Mononuclear cell (primary cell): ENCODE measurements around the gene MSL2. TPM values are rescaled to one million over a fixed set of nuclear protein-coding genes. Genes with fewer than 3 reads are reported as not detected.
"Not testable (repeated sequence)": the region's sequence is repeated elsewhere in the genome, so short reads cannot be mapped to it uniquely, and the experiment has no call there.

ENCODE experiments used
- H3K27me3 ChIP-seq: 2 replicates; pipeline ENCODE4 v1.6.0; 2011; ENCODE audit warnings: low read length, control low read depth; ENCODE audit not compliant: insufficient read depth
- H3K4me1 ChIP-seq: 2 replicates; pipeline ENCODE4 v1.5.1; 2011; ENCODE audit warnings: mild to moderate bottlenecking, low read length, control low read depth; ENCODE audit not compliant: insufficient read depth
- H3K4me3 ChIP-seq: 2 replicates; pipeline ENCODE4 v1.5.1; 2011; ENCODE audit warnings: mild to moderate bottlenecking, low read length, moderate library complexity
- H3K9me3 ChIP-seq: 2 replicates; pipeline ENCODE4 v1.5.1; 2011; ENCODE audit warnings: low read depth, mild to moderate bottlenecking, control low read depth, low read length
- total RNA-seq: library from RNA; depleted of rRNA; stranded (reverse); fragments of >200 nt; gene quantifications from one replicate; pipeline ENCODE4 v1.2.3, GENCODE V29; 2012

The MSL2 gene
- total RNA-seq, 1 donor, result 163 TPM

DNA sequence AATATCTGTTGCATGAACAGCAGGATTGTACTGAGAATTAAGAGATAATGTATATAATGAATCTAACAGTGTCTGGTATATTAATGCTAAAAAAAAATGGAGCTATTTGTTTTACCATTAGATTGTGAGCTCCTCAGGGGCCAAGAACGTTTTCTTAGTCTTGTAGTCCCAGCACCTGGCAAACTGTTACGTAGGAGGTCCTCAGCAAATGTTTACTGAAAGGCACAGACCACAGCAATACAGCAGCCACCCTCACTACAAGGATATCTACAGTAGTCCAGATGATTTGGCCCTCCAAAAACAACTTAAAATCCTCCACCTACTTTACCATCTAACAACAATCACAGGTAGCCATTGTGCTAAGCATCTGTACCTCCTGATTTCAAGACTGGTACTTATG is 59.7 kb downstream of the MSL2 start:
- Histone ChIP-seq H3K9me3 (no peaks in the 10 kb centered on the region), H3K4me1 (no peaks in the 10 kb centered on the region), H3K27me3 (no peaks in the 10 kb centered on the region), H3K4me3 (no peak overlapping the region)

DNA sequence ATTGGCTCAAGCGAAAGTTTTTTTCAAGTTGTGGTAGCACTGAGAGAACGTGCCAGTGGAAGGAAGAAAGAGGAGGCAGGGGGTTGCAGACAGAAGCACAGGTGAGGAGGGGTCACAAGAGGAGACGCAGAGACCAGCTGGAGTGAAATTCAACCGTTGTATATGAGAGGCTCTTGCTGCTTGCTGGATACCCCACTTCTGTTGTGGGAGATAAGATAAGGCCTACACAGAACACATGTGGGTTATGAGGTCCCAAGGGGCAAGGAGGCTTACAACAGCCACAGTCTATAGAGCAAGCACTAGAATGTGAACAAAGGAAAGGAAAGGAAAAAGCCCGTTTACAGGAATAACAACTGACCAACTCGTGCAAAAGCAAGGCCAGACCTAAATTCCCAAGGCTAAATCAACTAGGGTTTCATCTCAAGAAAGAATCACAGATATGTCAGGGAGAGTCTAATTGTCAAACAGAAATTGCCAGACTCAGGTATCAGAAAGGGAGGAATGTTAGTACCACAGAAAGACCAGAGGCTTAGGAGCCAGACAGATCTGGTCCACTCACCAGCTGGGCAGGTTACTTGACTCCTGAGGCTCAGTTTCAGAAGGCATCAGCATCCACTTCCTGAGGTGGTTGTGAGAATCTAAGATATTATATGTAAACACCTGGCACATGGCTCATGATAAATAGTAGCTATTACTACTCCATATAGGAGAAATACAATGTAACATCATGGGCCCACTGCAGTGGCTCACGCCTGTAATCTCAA is 60.9 kb downstream of the MSL2 start:
- H3K4me3 ChIP-seq, result no peak overlapping the region
- no peaks in the 10 kb centered on the region for H3K4me1 ChIP-seq
- H3K27me3 ChIP-seq, result no peaks in the 10 kb centered on the region

DNA sequence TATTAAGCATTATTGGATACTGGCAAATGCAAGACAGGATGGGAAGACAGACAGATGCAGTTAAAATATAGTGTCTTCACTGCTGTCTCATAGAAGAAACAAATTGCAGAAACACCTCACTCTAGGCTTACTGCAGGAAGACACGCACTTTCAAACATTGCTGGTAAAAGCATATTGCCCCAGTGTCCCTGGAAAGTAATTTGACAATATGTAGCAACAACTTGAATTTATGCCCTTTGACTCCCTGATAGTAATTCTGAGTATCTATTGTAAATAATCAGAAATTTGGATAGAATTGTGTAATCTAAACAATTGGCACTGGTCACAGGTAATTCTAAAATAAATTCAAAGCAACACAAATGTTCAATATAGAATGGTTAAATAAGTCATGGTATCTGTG is 62.0 kb downstream of the MSL2 start:
- Histone ChIP-seq H3K4me1 (no peaks in the 10 kb centered on the region), H3K4me3 (no peak overlapping the region), H3K9me3 (no peaks in the 10 kb centered on the region), H3K27me3 (no peaks in the 10 kb centered on the region)

More for the DNA sequence above, 60.9 kb downstream of the MSL2 start:
- H3K9me3 ChIP-seq, result no peaks in the 10 kb centered on the region

DNA sequence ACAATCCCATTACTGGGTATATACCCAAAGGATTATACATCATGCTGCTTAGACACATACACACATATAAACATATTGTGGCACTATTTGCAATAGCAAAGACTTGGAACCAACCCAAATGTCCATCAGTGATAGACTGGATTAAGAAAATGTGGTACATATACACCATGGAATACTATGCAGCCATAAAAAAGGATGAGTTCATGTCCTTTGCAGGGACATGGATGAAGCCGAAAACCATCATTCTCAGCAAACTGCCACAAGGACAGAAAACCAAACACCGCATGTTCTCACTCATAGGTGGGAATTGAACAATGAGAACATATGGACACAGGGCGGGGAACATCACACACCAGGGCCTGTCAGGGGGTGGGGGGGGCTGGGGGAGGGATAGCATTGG is 64.5 kb downstream of the MSL2 start:
- not testable (repeated sequence) for H3K9me3 ChIP-seq, H3K4me3 ChIP-seq, H3K4me1 ChIP-seq, H3K27me3 ChIP-seq

DNA sequence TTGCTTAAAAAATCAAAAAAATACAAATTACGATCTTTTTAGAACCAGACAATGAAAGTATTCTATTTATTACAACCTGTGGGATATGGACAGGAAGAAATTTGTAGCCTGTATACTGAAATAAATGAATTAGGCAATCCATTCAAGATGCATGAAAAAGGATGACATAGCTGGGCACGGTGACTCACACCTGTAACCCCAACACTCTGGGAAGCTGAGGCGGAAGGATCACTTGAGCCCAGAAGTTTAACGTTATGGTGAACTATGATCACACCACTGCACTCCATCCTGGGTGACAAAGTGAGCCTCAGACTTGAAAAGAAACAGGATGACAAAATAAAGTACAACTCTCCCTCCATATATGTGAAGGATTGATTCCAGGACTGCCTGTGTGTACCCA is 74.1 kb downstream of the MSL2 start:
- no peaks in the 10 kb centered on the region for H3K27me3 ChIP-seq
- no peaks in the 10 kb centered on the region for H3K4me1 ChIP-seq
- H3K9me3 ChIP-seq, result no peaks in the 10 kb centered on the region
- no peak overlapping the region for H3K4me3 ChIP-seq

DNA sequence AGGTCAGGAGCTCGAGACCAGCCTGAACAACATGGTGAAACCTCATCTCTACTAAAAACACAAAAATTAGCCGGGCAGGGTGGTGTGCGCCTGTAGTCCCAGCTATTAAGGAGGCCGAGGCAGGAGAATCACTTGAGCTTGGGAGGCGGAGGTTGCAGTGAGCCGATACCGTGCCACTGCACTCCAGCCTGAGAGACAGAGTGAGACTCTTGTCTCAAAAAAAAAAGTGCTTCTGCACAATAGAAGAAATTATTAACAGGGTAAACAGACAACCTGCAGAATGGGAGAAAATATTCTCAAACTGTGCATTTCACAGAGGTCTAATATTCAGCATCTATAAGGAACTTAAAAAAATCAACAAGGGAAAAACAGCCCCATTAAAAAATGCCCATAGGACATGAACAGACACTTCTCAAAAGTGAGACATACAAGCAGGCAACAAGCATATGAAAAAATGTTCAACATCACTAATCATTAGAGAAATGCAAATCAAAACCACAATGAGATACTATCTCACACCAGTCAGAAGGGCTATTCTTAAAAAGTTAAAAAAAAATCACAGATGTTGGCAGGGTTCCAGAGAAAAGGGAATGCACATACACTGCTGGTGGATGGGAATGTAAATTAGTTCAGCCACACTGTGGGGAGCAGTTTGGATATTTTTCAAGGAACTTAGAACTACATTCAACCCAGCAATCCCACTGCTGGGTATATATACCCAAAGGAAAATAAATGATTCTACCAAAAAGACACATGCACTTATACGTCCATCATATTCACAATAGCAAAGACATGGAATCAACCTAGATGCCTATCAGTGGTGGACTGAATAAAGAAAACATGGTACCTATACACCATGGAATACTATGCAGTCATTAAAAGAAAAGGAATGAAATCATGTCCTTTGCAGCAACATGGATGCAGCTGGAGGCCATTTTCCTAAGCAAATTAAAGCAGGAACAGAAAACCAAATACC is 75.5 kb downstream of the MSL2 start:
- Histone ChIP-seq H3K4me1 (no peaks in the 10 kb centered on the region), H3K4me3 (no peak overlapping the region), H3K9me3 (no peaks in the 10 kb centered on the region), H3K27me3 (no peaks in the 10 kb centered on the region)

DNA sequence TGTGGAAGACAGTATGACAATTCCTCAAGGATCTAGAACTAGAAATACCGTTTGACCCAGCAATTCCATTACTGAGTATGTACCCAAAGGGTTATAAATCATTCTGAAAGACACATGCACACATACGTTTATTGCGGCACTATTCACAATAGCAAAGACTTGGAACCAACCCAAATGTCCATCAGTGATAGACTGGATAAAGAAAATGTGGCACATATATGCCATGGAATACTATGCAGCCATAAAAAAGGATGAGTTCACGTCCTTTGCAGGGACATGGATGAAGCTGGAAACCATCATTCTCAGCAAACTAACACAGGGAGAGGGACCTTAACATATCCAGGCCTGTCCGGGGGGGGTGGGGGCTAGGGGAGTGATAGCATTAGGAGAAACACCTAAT is 76.4 kb downstream of the MSL2 start:
- H3K27me3 ChIP-seq, H3K4me1 ChIP-seq, H3K4me3 ChIP-seq, H3K9me3 ChIP-seq: not testable (repeated sequence)

DNA sequence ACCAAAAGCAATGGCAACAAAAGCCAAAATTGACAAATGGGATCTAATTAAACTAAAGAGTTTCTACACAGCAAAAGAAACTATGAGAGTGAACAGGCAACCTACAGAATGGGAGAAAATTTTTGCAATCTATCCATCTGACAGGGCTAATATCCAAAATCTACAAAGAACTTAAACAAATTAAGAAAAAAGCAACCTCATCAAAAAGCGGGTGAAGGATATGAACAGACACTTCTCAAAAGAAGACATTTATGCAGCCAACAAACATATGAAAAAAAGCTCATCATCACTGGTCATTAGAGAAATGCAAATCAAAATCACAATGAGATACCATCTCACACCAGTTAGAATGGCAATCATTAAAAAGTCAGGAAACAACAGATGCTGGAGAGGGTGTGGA is 76.8 kb downstream of the MSL2 start:
- H3K4me3 ChIP-seq, H3K27me3 ChIP-seq, H3K9me3 ChIP-seq, H3K4me1 ChIP-seq: not testable (repeated sequence)

DNA sequence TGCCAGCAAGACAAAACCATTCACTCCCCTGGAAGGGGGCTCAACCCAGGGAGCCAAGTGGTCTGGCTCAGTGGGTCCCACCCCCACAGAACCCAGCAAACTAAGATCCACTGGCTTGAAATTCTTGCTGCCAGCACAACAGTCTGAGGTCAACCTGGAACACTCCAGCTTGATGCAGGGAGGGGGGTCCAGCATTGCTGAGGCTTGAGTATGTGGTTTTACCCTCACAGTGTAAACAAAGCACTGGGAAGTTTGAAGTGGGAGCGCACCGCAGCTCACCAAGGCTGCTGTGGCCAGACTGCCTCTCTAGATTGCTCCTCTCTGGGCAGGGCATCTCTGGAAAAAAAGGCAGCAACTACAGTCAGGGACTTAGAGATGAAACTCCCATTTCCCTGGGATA is 81.7 kb downstream of the MSL2 start:
- Histone ChIP-seq H3K9me3 (no peaks in the 10 kb centered on the region), H3K27me3 (no peaks in the 10 kb centered on the region), H3K4me1 (no peaks in the 10 kb centered on the region), H3K4me3 (no peak overlapping the region)

DNA sequence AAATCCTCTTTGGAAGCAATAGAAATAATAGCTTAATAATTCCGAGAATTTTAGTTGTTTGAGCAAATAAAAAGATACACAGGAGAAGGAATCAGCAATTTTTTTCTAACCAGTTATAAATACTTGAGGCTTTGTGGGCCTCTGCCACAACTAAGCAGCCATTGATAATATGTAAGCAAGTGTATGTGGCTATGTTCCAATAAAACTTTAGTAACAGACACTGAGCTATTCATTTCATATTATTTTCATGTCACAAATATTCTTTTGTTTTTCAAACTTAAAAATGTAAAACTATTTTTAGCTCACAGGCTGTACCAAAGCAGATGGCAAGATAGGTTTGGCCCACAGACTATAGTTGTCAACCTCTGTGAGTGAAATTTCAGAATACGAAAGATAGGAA is 85.7 kb downstream of the MSL2 start:
- no peak overlapping the region for H3K4me3 ChIP-seq

DNA sequence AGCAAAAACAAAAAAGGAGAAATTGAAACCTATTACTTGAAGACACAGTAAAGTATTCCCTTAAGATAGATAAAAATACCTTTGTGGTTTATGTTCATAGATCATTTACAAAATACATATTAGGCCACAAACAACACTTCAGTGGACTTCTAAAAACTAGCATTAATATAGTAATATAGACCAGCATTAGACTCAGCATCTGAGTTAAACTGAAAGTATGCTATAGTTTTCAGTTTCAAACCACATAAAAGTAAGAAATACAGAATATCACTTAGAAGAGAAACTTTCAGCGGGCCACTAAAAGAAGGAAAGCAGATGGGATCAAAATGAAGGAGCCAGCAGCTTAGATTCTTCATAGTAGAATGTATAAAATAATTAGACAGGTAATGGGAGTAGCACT is 86.6 kb downstream of the MSL2 start:
- Histone ChIP-seq H3K27me3 (no peaks in the 10 kb centered on the region), H3K9me3 (no peaks in the 10 kb centered on the region), H3K4me1 (no peaks in the 10 kb centered on the region), H3K4me3 (no peak overlapping the region)

More for the DNA sequence above, 85.7 kb downstream of the MSL2 start:
- no peaks in the 10 kb centered on the region for H3K9me3 ChIP-seq
- H3K4me1 ChIP-seq, result no peaks in the 10 kb centered on the region
- no peaks in the 10 kb centered on the region for H3K27me3 ChIP-seq

DNA sequence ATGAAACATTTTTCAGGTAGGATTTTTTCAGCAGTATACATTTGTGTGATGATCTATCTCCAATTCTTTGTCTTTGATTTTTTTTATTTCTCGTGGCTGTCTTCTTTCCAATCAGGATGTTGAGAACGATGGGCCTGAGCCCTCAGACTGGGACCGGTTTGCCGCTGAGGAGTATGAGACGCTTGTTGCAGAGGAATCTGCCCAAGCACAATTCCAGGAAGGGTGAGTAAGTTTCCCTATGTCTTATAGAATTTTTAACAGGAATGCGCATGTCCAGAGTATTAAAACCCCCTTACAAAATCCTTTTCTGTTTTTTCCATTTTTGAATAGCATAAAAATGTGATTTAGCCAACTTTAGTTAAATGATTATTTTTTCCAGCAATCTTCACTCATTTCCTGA is 90.0 kb downstream of the MSL2 start:
- no peaks in the 10 kb centered on the region for H3K27me3 ChIP-seq
- H3K9me3 ChIP-seq, result no peaks in the 10 kb centered on the region
- no peak overlapping the region for H3K4me3 ChIP-seq
- no peaks in the 10 kb centered on the region for H3K4me1 ChIP-seq

DNA sequence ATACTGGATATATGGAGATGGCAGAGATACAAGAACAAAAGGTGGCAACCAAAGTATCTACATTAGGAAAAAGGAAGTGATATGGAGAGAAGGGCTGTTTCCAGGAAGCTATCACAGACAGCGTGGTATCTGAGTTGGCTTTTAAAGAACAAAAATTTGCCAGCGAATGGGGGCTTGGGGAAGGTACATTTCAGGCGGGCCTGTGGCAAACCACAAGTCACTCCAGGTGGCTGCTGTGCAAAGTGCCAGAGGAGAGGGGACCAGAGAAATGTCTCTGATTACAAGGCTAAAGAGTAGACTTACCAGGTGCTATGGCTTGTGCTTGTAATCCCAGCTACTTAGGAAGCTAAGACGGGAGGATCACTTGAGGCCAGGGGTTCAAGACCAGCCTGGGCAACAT is 91.1 kb downstream of the MSL2 start:
- Histone ChIP-seq H3K4me3 (no peak overlapping the region), H3K27me3 (no peaks in the 10 kb centered on the region), H3K4me1 (no peaks in the 10 kb centered on the region), H3K9me3 (no peaks in the 10 kb centered on the region)
